Right lobe of liver (tissue), 4 donors: Measurements from ENCODE around the gene LONP2.

Experiments used
- CTCF ChIP-seq, 4 donors: fragments of 200-600 bp in 3 of 4; fragments of 450-650 bp in 1 of 4; IDR thresholded peaks; one replicate each; pipeline versions ENCODE4 v1.5.1 to v1.8.0; 2016 to 2022; ENCODE audit warnings: antibody characterized with exemption in 4 of 4, mild to moderate bottlenecking in 2 of 4
- POLR2A ChIP-seq: fragments of 450-650 bp; IDR thresholded peaks from one replicate; pipeline ENCODE4 v1.6.1; 2017; ENCODE audit warnings: antibody characterized with exemption, mild to moderate bottlenecking
- donor health status: DM: no; HTN: no; CAD: no.
- donor health status: DM: no; HTN: no; CAD: no.
- donor health status: DM: no; HTN: yes; CAD: no.

- TF ChIP-seq POLR2A (no peak), CTCF (IDR thresholded peaks at IDR 0.05) (no peak)
Measured at GRCh38 chr16:48383009-48383876, 139.1 kb downstream of the LONP2 start.
